Measurements from ENCODE around the gene TMEM101.

The TMEM101 gene

GRCh38 chr17:43986225-43986981 is 28.4 kb downstream of the TMEM101 start:
- H3F3A ChIP-seq (ENCODE audit: insufficient read depth), result no peaks in the 10 kb centered on the region
- no peak overlapping the region for H3K27ac ChIP-seq (ENCODE audit: low read depth, low read length)
- no peak for TF ChIP-seq EZH2phosphoT487 (conservative IDR thresholded peaks at IDR 0.05; ENCODE audit: low read length)
- H3K79me2 ChIP-seq (ENCODE audit: insufficient read depth, low read length), result no peaks in the 10 kb centered on the region
- H3K9ac ChIP-seq (ENCODE audit: low read length), result no peak overlapping the region
- H2AFZ ChIP-seq (ENCODE audit: low read depth, low read length, severe bottlenecking), result no peak overlapping the region
- no peaks in the 10 kb centered on the region for H3K27me3 ChIP-seq (ENCODE audit: low read length)
- H3K9me2 ChIP-seq (replicated peaks; ENCODE audit: insufficient read depth, low read length), result no peaks in the 10 kb centered on the region
- no peaks in the 10 kb centered on the region for H4K20me1 ChIP-seq (ENCODE audit: low read depth, low read length)
- no peak overlapping the region for H3K4me2 ChIP-seq (ENCODE audit: low read depth, low read length, poor library complexity, severe bottlenecking)
- H3K36me3 ChIP-seq (ENCODE audit: low read length), result no peaks in the 10 kb centered on the region
- no peaks in the 10 kb centered on the region for H3K9me3 ChIP-seq (ENCODE audit: insufficient read depth, low read length)
- no peak overlapping the region for H3K4me3 ChIP-seq (ENCODE audit: insufficient read depth, low read length, poor library complexity, severe bottlenecking)

DNA sequence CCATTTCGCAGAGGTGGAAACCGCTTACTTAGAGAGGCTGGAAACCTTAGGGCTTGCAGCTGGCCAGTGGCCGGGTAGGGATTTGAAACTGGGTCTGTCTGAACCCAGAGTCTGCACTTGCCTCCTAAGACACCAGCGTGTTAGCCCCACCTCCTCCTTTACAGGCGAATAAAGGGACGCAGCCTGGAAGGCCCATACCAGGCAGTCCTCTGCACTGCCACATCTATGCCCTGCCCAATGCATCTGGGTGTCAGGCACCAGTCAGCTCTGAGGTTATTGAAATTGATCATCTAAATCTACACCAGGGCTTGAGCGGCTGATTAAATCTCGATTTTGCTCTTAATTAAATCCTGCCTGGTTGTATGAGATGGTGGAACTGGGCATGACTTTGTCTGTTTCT is 30.2 kb downstream of the TMEM101 start:
- no peak overlapping the region for H3K27ac ChIP-seq (ENCODE audit: low read depth, low read length)
- H3K79me2 ChIP-seq (ENCODE audit: insufficient read depth, low read length), result no peaks in the 10 kb centered on the region
- no peaks in the 10 kb centered on the region for H3K9me3 ChIP-seq (ENCODE audit: insufficient read depth, low read length)
- H3K4me2 ChIP-seq (ENCODE audit: low read depth, low read length, poor library complexity, severe bottlenecking), result no peak overlapping the region
- no peaks in the 10 kb centered on the region for H3K9me2 ChIP-seq (replicated peaks; ENCODE audit: insufficient read depth, low read length)
- no peaks in the 10 kb centered on the region for H3F3A ChIP-seq (ENCODE audit: insufficient read depth)
- H2AFZ ChIP-seq (ENCODE audit: low read depth, low read length, severe bottlenecking), result no peak overlapping the region
- no peaks in the 10 kb centered on the region for H3K27me3 ChIP-seq (ENCODE audit: low read length)
- no peaks in the 10 kb centered on the region for H3K36me3 ChIP-seq (ENCODE audit: low read length)
- TF ChIP-seq CTCF (IDR thresholded peaks at IDR 0.05; ENCODE audit: insufficient read depth, low read length, poor library complexity, severe bottlenecking), result no peak
- no peak for TF ChIP-seq EZH2phosphoT487 (conservative IDR thresholded peaks at IDR 0.05; ENCODE audit: low read length)
- H3K9ac ChIP-seq (ENCODE audit: low read length), result no peak overlapping the region
- no peaks in the 10 kb centered on the region for H4K20me1 ChIP-seq (ENCODE audit: low read depth, low read length)
- H3K4me3 ChIP-seq (ENCODE audit: insufficient read depth, low read length, poor library complexity, severe bottlenecking), result no peak overlapping the region

GRCh38 chr17:43983515-43984411 is 31.0 kb downstream of the TMEM101 start:
- TF ChIP-seq EZH2phosphoT487 (conservative IDR thresholded peaks at IDR 0.05; ENCODE audit: low read length) (no peak), CTCF (IDR thresholded peaks at IDR 0.05; ENCODE audit: insufficient read depth, low read length, poor library complexity, severe bottlenecking) (no peak)
- H3K36me3 ChIP-seq (ENCODE audit: low read length), result no peaks in the 10 kb centered on the region
- H4K20me1 ChIP-seq (ENCODE audit: low read depth, low read length), result no peaks in the 10 kb centered on the region
- H3K9ac ChIP-seq (ENCODE audit: low read length), result no peak overlapping the region
- H3K79me2 ChIP-seq (ENCODE audit: insufficient read depth, low read length), result no peaks in the 10 kb centered on the region
- no peak overlapping the region for H3K4me3 ChIP-seq (ENCODE audit: insufficient read depth, low read length, poor library complexity, severe bottlenecking)
- H3K27me3 ChIP-seq (ENCODE audit: low read length), result no peaks in the 10 kb centered on the region
- H3F3A ChIP-seq (ENCODE audit: insufficient read depth), result no peaks in the 10 kb centered on the region
- H3K27ac ChIP-seq (ENCODE audit: low read depth, low read length), result no peak overlapping the region
- no peaks in the 10 kb centered on the region for H3K9me3 ChIP-seq (ENCODE audit: insufficient read depth, low read length)
- H2AFZ ChIP-seq (ENCODE audit: low read depth, low read length, severe bottlenecking), result no peak overlapping the region
- H3K4me2 ChIP-seq (ENCODE audit: low read depth, low read length, poor library complexity, severe bottlenecking), result no peak overlapping the region
- no peaks in the 10 kb centered on the region for H3K9me2 ChIP-seq (replicated peaks; ENCODE audit: insufficient read depth, low read length)

DNA sequence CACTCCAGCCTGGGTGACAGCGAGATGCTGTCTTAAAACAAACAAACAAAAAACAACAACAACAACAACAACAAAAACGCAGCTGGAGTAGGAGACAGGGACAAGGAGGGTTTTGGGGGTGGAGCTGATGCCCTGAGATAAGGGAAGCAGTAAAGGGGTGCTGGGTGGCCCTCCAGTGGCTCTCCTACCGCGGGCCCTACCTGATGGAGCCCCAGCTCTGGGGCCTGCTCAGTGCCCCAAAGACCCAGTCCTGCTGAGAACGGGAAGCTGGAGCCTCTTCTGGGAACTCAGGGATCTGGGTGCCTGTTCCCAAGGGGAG is 31.6 kb downstream of the TMEM101 start:
- no peaks in the 10 kb centered on the region for H3K36me3 ChIP-seq (ENCODE audit: low read length)
- H3K4me3 ChIP-seq (ENCODE audit: insufficient read depth, low read length, poor library complexity, severe bottlenecking), result no peak overlapping the region
- H3K4me2 ChIP-seq (ENCODE audit: low read depth, low read length, poor library complexity, severe bottlenecking), result no peak overlapping the region
- no peaks in the 10 kb centered on the region for H3K27me3 ChIP-seq (ENCODE audit: low read length)
- H2AFZ ChIP-seq (ENCODE audit: low read depth, low read length, severe bottlenecking), result no peak overlapping the region
- no peak overlapping the region for H3K27ac ChIP-seq (ENCODE audit: low read depth, low read length)
- no peak overlapping the region for H3K9ac ChIP-seq (ENCODE audit: low read length)
- no peaks in the 10 kb centered on the region for H3K9me2 ChIP-seq (replicated peaks; ENCODE audit: insufficient read depth, low read length)
- no peaks in the 10 kb centered on the region for H4K20me1 ChIP-seq (ENCODE audit: low read depth, low read length)
- no peaks in the 10 kb centered on the region for H3F3A ChIP-seq (ENCODE audit: insufficient read depth)
- H3K79me2 ChIP-seq (ENCODE audit: insufficient read depth, low read length), result no peaks in the 10 kb centered on the region
- H3K9me3 ChIP-seq (ENCODE audit: insufficient read depth, low read length), result no peaks in the 10 kb centered on the region
- TF ChIP-seq EZH2phosphoT487 (conservative IDR thresholded peaks at IDR 0.05; ENCODE audit: low read length) (no peak), CTCF (IDR thresholded peaks at IDR 0.05; ENCODE audit: insufficient read depth, low read length, poor library complexity, severe bottlenecking) (no peak)
